Measurements from ENCODE around the gene CFAP65.

The CFAP65 gene

DNA sequence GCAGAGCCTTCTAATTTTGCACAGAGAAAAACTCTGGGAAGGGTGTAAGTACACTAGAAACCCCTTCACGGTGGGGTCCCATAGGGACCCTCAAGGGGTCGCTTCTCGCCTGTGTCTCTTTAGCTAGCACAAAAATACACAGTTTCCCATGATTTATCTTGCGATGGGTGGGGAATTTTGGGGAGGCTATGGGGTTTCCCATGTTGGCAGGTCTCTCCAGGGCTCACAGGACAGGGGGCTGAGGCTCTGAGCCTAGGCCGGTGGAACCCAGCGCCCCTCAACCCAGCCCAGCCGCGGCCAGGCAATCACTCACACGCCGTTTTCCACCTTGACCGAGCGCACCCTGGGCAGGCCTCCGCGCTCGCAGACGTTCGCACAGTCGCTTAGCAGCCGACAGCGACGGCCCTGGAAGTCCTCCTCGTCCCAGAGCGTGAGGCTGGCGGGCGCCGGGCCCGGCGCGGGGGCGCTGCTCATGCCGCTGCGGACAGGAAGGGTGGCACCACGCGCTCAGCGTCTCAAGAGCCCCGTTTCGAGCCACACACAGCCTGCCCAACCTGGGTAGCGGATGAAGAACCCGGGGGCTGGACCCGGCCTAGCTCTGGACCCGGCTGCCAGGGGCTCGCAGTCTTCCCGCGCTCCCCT is 48.5 kb downstream of the CFAP65 start:
- no peak for DNase-seq (ENCODE audit: low read depth in 2 of 2)

- DNase-seq (ENCODE audit: low read depth in 2 of 2): no peak
These were observed 49.1 kb downstream of the CFAP65 start for GRCh38 chr2:218992196-218992595.

- no peak for DNase-seq (ENCODE audit: low read depth in 2 of 2)
These were observed 49.6 kb downstream of the CFAP65 start for GRCh38 chr2:218991674-218992168.

- no peak for DNase-seq (ENCODE audit: low read depth in 2 of 2)
These were observed 50.7 kb downstream of the CFAP65 start for GRCh38 chr2:218990612-218991011.

DNA sequence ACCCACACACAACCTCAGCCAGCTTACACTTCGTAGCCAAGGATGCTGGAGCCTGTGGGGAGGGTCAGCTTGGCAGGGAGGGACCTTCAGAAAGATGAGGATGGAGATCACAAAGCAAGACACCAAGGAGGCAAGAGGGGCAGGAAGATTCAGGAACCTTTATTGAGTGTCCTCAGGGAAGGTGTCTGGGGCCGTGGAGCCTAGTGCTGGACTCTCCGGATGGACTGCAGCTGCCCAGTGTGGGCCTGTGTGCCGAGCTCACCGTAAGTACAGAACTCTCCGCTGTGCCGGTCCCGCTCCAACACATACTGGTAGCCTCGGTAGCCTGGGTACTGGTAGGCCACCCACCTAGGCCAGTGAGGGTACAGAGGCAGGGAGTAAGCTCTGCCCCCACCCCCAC is 51.3 kb downstream of the CFAP65 start:
- no peak for DNase-seq (ENCODE audit: low read depth in 2 of 2)

GRCh38 chr2:218988650-218989049 is 52.7 kb downstream of the CFAP65 start:
- no peak for DNase-seq (ENCODE audit: low read depth in 2 of 2)

DNA sequence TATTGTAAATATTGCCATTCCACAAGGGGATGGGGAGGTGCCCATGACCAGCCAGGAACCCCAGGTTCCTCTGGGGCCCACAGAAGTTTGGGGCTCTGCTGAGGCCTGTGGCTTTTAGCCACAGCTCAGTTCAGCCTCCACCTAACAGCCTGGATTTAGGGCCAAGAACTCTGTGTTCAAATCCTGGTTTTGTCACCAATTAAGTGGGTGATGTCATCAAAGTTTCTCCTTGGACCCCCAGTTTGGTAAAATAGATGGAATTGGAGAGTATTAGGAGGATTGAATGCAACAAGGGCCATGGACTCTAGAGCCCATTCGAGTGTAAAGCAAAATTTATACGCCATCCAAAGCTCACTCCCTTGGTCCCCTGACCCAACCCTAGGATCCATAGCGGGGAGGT is 53.2 kb downstream of the CFAP65 start:
- no peak for DNase-seq (ENCODE audit: low read depth in 2 of 2)

DNA sequence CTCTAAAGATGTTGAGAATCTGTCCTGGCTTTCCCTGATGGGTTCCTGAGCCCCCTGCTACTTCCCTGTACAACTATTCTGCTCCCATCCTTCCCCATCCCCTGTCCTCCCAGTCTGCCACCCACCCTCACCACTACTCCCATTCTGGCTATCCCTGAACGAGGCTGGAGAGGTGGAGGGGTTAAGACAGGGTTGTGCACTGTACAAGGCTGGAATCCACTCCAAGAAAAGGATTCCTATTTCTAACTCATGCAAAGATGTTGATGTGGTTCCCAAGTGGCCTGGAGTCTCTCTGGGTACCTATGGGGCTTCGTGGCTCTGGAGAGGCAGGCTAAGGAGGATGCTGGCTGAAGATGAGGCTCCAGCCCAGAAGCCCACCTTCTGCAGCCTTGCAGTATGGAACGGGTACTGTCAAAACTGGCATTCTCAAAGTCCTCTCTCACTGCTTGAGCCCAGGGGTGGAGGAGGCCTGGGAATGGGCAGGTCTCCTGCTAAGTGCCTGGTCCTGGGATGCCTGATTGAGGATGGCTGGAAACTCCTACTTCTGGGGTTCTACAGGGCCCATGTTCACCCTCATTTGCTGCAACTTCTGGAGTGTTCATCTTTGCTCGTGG is 55.1 kb downstream of the CFAP65 start:
- no peak for DNase-seq (ENCODE audit: low read depth in 2 of 2)

DNA sequence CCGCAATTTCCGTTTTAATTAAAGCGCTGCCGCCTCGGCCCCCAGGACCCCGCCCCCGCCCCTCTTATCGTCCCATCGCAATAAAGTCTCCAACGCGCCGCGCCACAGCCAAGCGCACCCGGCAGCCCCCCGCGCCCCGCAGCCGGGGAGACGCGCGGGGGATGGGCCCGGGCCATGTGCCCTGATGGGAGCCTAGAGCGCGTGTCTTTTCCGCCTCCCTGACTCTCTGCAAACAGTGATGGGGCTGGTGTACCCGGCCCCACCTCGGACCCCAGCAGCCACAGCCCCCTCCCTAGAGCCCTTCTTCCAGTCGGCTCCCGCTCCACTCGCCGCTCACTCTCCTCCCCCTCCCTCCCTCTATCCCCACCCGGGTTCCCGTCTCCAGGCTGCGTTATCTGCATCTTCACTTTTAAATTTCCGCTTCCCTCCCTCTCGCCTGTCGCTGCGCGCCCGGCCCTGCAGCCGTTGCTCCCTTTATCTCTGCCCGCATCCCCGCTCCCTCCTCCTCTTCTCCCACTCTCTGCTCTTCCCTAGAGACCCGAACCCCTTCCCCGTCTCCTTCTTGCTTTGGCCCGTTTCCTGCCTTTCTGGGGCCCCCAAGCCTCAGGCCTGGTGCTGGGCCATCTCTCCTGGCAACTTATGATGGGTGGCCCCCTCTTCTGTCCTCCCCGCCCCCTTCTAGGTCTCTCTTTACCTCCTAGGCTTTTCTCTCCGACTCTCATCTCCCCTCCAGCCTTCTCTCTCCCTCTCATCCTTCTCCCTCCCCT is 55.8 kb downstream of the CFAP65 start:
- no peak for DNase-seq (ENCODE audit: low read depth in 2 of 2)

GRCh38 chr2:218985021-218985324 is 56.3 kb downstream of the CFAP65 start, which contains the start of gene FEV:
Gene FEV (minus strand): TSS chr2:218985184. CDS start chr2:218985075, 109 bp downstream.
- DNase-seq (ENCODE audit: low read depth in 2 of 2): no peak

DNA sequence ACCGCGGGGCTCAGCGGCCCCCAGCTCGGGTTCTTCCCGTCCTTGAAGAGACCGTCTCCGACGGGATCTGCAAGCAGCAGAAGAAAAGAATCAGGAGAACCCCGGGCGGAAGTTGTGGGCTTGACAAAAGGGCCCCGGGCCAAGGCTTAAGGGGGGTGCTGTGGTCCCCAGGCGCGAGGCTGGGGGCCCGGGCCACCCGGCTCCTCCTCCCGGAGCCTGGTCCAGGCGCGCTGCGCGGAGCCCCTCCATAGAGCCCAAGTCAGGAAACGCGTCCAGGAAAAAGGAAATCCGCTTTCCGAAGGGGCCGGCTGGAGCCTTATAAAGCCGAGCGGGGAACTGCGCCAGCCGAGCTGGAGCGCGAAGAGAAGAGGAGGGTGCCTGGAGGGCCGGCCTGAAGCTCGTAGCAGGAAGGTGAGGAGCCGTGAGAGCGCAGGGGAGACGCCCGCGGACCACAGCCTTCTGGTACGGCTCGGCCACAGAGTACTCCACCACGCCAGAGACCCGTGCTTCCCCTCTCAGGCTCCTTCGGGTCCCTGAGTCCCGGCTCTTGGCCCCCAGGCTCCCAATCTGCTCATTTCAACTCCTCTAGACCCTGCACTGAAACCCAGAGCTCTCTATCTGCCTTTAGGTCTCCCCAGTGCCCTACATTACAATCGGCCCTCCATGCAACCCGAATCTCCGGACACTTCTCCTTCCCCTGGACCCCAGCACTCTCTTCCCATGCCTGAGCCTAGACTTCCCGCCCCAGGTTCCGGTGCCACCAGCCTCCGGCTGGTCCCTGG is 56.9 kb downstream of the CFAP65 start:
- no peak for DNase-seq (ENCODE audit: low read depth in 2 of 2)

- DNase-seq (ENCODE audit: low read depth in 2 of 2): no peak
These were observed 57.4 kb downstream of the CFAP65 start for GRCh38 chr2:218983934-218984238.

- DNase-seq (ENCODE audit: low read depth in 2 of 2): no peak
These were observed 57.9 kb downstream of the CFAP65 start for GRCh38 chr2:218983263-218983933.

- DNase-seq (ENCODE audit: low read depth in 2 of 2): no peak
These were observed 58.6 kb downstream of the CFAP65 start for GRCh38 chr2:218982586-218983262.

DNA sequence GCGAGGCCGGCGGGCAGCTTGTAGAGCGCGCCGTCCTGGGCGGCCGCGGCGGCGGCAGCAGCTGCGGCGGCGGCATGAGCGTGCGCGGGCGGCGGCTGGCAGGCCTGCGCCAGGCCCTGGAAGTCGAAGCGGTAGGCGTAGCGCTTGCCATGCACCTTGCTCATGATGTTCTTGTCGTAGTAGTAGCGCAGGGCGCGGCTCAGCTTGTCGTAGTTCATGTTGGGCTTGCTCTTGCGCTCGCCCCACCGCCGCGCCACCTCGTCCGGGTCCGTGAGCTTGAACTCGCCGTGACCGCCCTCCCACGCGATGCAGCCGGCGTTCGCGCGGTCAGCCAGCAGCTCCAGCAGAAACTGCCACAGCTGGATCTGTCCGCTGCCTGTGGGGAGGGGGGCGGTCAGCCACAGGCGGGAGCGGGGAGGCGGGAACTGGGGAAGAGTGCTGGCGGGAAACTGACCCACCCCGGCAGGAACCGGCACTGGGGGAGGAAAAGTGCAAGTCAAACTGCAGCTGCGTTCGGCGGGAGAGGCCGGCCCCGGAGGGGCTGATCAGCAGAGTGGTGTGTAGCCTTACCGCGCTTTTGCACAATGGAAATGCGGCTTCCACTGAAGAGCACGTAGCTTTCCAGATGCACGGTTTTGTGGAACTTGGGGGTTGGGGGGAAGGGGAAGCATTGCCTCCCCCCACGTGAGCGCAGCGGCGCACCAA is 59.3 kb downstream of the CFAP65 start:
- no peak for DNase-seq (ENCODE audit: low read depth in 2 of 2)

DNA sequence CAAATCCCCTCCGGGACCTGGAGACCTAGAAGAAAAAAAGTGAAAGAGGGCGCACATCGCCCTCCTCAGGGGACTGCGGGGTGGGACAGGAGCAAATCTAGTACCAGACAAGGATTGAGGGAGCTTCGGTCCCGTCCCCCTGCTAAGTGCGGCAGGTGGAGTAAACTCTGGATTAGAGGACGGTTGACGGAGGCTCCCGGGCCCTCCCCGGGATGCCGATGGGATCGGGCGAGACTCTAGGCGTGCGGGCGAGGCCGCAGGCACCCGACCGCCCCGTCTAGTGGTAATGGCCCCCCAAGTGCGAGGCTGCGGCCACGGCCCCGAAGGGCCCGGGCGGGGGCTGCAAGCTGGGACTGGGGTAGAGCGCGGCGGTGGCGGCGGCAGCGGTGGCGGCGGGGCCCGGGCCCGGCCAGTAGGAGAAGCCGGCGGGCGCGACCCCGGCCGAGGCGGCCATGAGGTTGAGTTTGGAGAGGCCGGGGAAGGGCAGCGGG is 59.9 kb downstream of the CFAP65 start:
- DNase-seq (ENCODE audit: low read depth in 2 of 2): no peak

DNA sequence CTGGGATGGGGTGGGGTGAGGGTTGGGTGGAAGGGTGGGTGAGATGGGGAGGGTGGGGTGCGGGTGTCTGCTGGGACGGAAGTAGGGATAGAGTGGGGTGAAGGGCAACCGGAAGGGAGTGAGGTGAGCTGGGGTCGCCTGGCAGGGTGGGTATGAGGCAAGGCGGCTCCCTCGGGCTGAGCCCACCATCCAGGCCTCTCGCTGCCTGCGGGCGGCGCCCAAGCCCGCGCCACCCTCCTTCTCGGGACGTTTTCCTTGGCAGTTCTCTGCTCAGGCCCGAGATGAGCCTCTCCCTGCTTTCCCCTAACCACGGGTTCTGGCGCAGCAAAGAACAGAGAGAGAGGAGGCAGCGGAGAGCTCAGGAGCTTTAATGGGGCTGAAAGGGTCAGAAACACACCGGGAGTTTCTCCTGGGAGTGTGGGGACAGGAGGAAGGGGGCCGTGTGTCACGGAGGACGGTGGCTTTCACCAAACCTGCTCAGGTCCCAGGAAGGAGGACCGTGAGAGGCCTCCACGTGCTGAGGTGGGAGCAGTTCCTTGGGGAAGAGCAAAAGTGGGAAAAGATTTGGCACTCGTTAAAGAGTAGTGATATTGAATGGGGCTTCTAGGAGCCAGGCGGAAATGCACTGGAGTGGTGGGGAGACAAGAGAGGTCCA is 60.5 kb downstream of the CFAP65 start:
- no peak for DNase-seq (ENCODE audit: low read depth in 2 of 2)

- DNase-seq (ENCODE audit: low read depth in 2 of 2): peak; percentile 63 to 68
These were observed 61.2 kb downstream of the CFAP65 start for GRCh38 chr2:218979846-218980734.

Measured in stimulated activated CD8-positive, alpha-beta memory T cell treated with anti-CD3 and anti-CD28 coated beads, Interleukin-7, amount 100 ng/mL, for 1 hour (primary cell).